CD14-positive monocyte (primary cell): ENCODE data around the gene MTA1. TPM values are rescaled to one million over a fixed set of nuclear protein-coding genes. Genes with fewer than 3 reads are reported as not detected.

Source experiments
- DNase-seq, 3 donors: peaks; one replicate each; pipeline ENCODE4 v3.0.0-alpha.2; 2011 to 2022
- H2AFZ ChIP-seq: 2 replicates; pipeline ENCODE4 v1.6.0; 2012; ENCODE audit warnings: mild to moderate bottlenecking, low read depth, low read length, inconsistent platforms; ENCODE audit not compliant: insufficient read depth, poor library complexity, severe bottlenecking
- H3K27ac ChIP-seq, 2 donors: 1 replicate in 1 of 2; 2 replicates in 1 of 2; pipeline ENCODE4 v1.5.1; 2012 to 2013; ENCODE audit warnings: low read length in 2 of 2, control low read depth in 1 of 2, inconsistent platforms in 1 of 2, low read depth in 1 of 2, mild to moderate bottlenecking in 1 of 2
- H3K27me3 ChIP-seq, 2 donors: one replicate each; pipeline versions ENCODE4 v1.6.0 to v1.6.1; 2011 to 2013; ENCODE audit warnings: low read length in 2 of 2; ENCODE audit not compliant: control insufficient read depth in 2 of 2, insufficient read depth in 2 of 2
- H3K36me3 ChIP-seq, 2 donors: replicated peaks in 1 of 2; 1 replicate in 1 of 2; 2 replicates in 1 of 2; pipeline versions ENCODE4 v1.5.1 to v1.6.1; 2012 to 2013; ENCODE audit warnings: low read length in 2 of 2, control low read depth in 1 of 2, inconsistent platforms in 1 of 2, mild to moderate bottlenecking in 1 of 2; ENCODE audit not compliant: insufficient read depth in 2 of 2, control insufficient read depth in 1 of 2
- H3K4me1 ChIP-seq, 2 donors: 1 replicate in 1 of 2; 2 replicates in 1 of 2; pipeline versions ENCODE4 v1.5.1 to v1.6.1; 2012 to 2013; ENCODE audit warnings: low read length in 2 of 2, control low read depth in 1 of 2, inconsistent platforms in 1 of 2, mild to moderate bottlenecking in 1 of 2, moderate library complexity in 1 of 2; ENCODE audit not compliant: insufficient read depth in 2 of 2, control insufficient read depth in 1 of 2
- H3K4me2 ChIP-seq: replicated peaks from 2 replicates; pipeline ENCODE3; 2012; ENCODE audit warnings: low read length, moderate library complexity, mild to moderate bottlenecking; ENCODE audit not compliant: poor library complexity, severe bottlenecking; ENCODE audit errors: extremely low read depth
- H3K4me3 ChIP-seq, 3 experiments: fragments of 200-600 bp in 1 of 3; sonication (generic) in 1 of 3; replicated peaks in 1 of 3; 1 replicate in 2 of 3; 2 replicates in 1 of 3; pipeline ENCODE4 v1.5.1; 2011 to 2013; ENCODE audit warnings: low read length in 3 of 3, mild to moderate bottlenecking in 3 of 3, control low read depth in 2 of 3, low read depth in 2 of 3, inconsistent platforms in 1 of 3, moderate library complexity in 1 of 3
- H3K79me2 ChIP-seq: 2 replicates; pipeline ENCODE4 v1.6.0; 2012; ENCODE audit warnings: mild to moderate bottlenecking, control low read depth, inconsistent platforms, low read length, moderate library complexity; ENCODE audit not compliant: insufficient read depth
- H3K9ac ChIP-seq: 2 replicates; pipeline ENCODE4 v1.6.0; 2017; ENCODE audit warnings: low read length, mild to moderate bottlenecking; ENCODE audit not compliant: insufficient read depth, poor library complexity, severe bottlenecking
- H3K9me3 ChIP-seq, 2 donors: replicated peaks in 1 of 2; 1 replicate in 1 of 2; 2 replicates in 1 of 2; pipeline versions ENCODE4 v1.5.1 to v1.6.1; 2012 to 2013; ENCODE audit warnings: low read length in 2 of 2, control low read depth in 1 of 2; ENCODE audit not compliant: control insufficient read depth in 1 of 2, insufficient read depth in 1 of 2
- H4K20me1 ChIP-seq: 2 replicates; pipeline ENCODE4 v1.6.0; 2012; ENCODE audit warnings: mild to moderate bottlenecking, low read length, control low read depth, moderate library complexity; ENCODE audit not compliant: insufficient read depth
- H3K27ac Mint-ChIP-seq, 7 donors: one replicate each; pipeline ENCODE4 v1.8.0; 2020; ENCODE audit warnings: mild to moderate bottlenecking in 7 of 7, mixed read lengths in 7 of 7, moderate library complexity in 6 of 7, inconsistent platforms in 2 of 7
- H3K27me3 Mint-ChIP-seq, 3 donors: one replicate each; pipeline ENCODE4 v1.8.0; 2021 to 2022; ENCODE audit warnings: low read depth in 3 of 3, mild to moderate bottlenecking in 3 of 3, mixed read lengths in 3 of 3, moderate library complexity in 3 of 3, inconsistent platforms in 1 of 3
- H3K36me3 Mint-ChIP-seq, 2 donors: one replicate each; pipeline ENCODE4 v1.8.0; 2020; ENCODE audit warnings: mixed read lengths in 2 of 2, inconsistent platforms in 1 of 2, mild to moderate bottlenecking in 1 of 2
- H3K4me1 Mint-ChIP-seq: one replicate; pipeline ENCODE4 v1.8.0; 2020; ENCODE audit warnings: mild to moderate bottlenecking, mixed read lengths
- H3K4me3 Mint-ChIP-seq, 2 donors: one replicate each; pipeline ENCODE4 v1.8.0; 2020; ENCODE audit warnings: mild to moderate bottlenecking in 2 of 2, mixed read lengths in 2 of 2, moderate library complexity in 1 of 2
- H3K9me3 Mint-ChIP-seq, 7 donors: one replicate each; pipeline ENCODE4 v1.8.0; 2020 to 2022; ENCODE audit warnings: mixed read lengths in 7 of 7, mild to moderate bottlenecking in 6 of 7, moderate library complexity in 6 of 7, inconsistent platforms in 2 of 7
- CTCF ChIP-seq: fragments of 200-600 bp; IDR thresholded peaks from one replicate; pipeline ENCODE4 v1.8.0; 2022; ENCODE audit warnings: antibody characterized with exemption, mild to moderate bottlenecking
- WGBS: methylation state at CpG from one replicate; pipeline ENCODE4 v1.1.5; 2013; ENCODE audit warnings: missing lambda C conversion rate; ENCODE audit not compliant: insufficient coverage; 5-methylcytosine and 5-hydroxymethylcytosine counted together
- intact Hi-C, 2 donors: fragments of 100-400 bp; cut with micrococcal nuclease; formaldehyde crosslinking; loops; one replicate each; pipeline versions ENCODE4 v1.15.0 to v1.15.1; 2023
- polyA plus RNA-seq, 3 donors: library from polyadenylated mRNA; depleted of rRNA in 1 of 3; unstranded in 2 of 3; stranded (reverse) in 1 of 3; fragments of 300-500 nt in 2 of 3; fragments of >200 nt in 1 of 3; fragmentation: Illumina TruSeq in 2 of 3; gene quantifications; 1 replicate in 2 of 3; 2 replicates in 1 of 3; pipeline ENCODE4 v1.2.3, GENCODE V29; 2012 to 2021

Gene MTA1
- polyA plus RNA-seq, 3 donors, result 0.91 to 102 (median 2.0) TPM

- 93% methylated on average over 23 of the region's 24 CpGs for WGBS
- peak overlapping the region; percentile 79 to 81 for H3K4me3 Mint-ChIP-seq
- peaks cover 21% of the 10 kb centered on the region for H3K4me1 Mint-ChIP-seq
- no peak for DNase-seq
- no peak for TF ChIP-seq CTCF
- Histone ChIP-seq H3K9ac (no peak overlapping the region), H3K27ac (peak overlapping the region; percentile 23 to 91), H3K4me2 (peak overlapping the region; percentile 82), H3K9me3 (no peaks in the 10 kb centered on the region), H3K27me3 (no peaks in the 10 kb centered on the region), H3K79me2 (peaks cover 5% of the 10 kb centered on the region), H3K36me3 (peaks cover 0 to 5% of the 10 kb centered on the region in 2 donors), H2AFZ (no peak overlapping the region), H3K4me3 (peak overlapping the region in 2 of 3 experiments; percentile 45 to 89), H4K20me1 (peaks cover 31% of the 10 kb centered on the region), H3K4me1 (peaks cover 32 to 39% of the 10 kb centered on the region in 2 donors)
- peaks cover 0 to 3% (median 0%) of the 10 kb centered on the region in 7 donors for H3K9me3 Mint-ChIP-seq
- H3K27me3 Mint-ChIP-seq, result peaks cover 1 to 7% (median 5%) of the 10 kb centered on the region in 3 donors
- H3K36me3 Mint-ChIP-seq, result peaks cover 5 to 14% of the 10 kb centered on the region in 2 donors
- intact Hi-C loops, result loop anchor here (5.0 kb wide), 3 partner anchors 45 to 740 kb away; partner anchors contain the start of genes SIVA1 (in 1 of the 2) and TEX22 (in 1 of the 2)
- H3K27ac Mint-ChIP-seq, result peak overlapping the region in 6 of 7 donors; percentile 79 to 93 (median 89)
These were observed 72.7 kb downstream of the MTA1 start for GRCh38 chr14:105492031-105492970.

- H3K36me3 ChIP-seq, result peaks cover 7 to 9% of the 10 kb centered on the region in 2 donors
- no peak overlapping the region for H3K9ac ChIP-seq
- Mint-ChIP-seq H3K36me3 (peaks cover 6 to 22% of the 10 kb centered on the region in 2 donors), H3K4me1 (peaks cover 16% of the 10 kb centered on the region), H3K9me3 (peaks cover 0 to 3% (median 0%) of the 10 kb centered on the region in 7 donors), H3K4me3 (peak overlapping the region in 1 of 2 donors; percentile 43), H3K27ac (peak overlapping the region in 2 of 7 donors; percentile 30 to 36), H3K27me3 (peaks cover 1 to 5% (median 2%) of the 10 kb centered on the region in 3 donors)
- no peak for DNase-seq
- no peak overlapping the region for H2AFZ ChIP-seq
- intact Hi-C loops, result loop anchor here (5.0 kb wide), 3 partner anchors 46 to 741 kb away; partner anchors contain the start of genes SIVA1 (in 1 of the 2) and TEX22 (in 1 of the 2)
- no peak overlapping the region for H3K4me3 ChIP-seq
- peaks cover 31% of the 10 kb centered on the region for H4K20me1 ChIP-seq
- no peak for TF ChIP-seq CTCF
- 97% methylated on average over 11 of the region's 20 CpGs for WGBS
- H3K27me3 ChIP-seq, result no peaks in the 10 kb centered on the region
- no peak overlapping the region for H3K27ac ChIP-seq
- peaks cover 5% of the 10 kb centered on the region for H3K79me2 ChIP-seq
- peaks cover 25 to 30% of the 10 kb centered on the region in 2 donors for H3K4me1 ChIP-seq
- no peaks in the 10 kb centered on the region for H3K9me3 ChIP-seq
- H3K4me2 ChIP-seq, result no peak overlapping the region
These were observed 73.6 kb downstream of the MTA1 start for GRCh38 chr14:105492971-105493871.
